GM21423 (cell line): Measurements from ENCODE around the gene SERPINA5.
"Not testable (repeated sequence)": the region's sequence is repeated elsewhere in the genome, so short reads cannot be mapped to it uniquely, and the experiment has no call there.

Experiments
- ATAC-seq: cut with Tn5 transposase; IDR thresholded peaks from one replicate; pipeline ENCODE4 v1.9.1; 2021; ENCODE audit warnings: mild to moderate bottlenecking, moderate library complexity; ENCODE audit not compliant: unreplicated experiment

The SERPINA5 gene

DNA sequence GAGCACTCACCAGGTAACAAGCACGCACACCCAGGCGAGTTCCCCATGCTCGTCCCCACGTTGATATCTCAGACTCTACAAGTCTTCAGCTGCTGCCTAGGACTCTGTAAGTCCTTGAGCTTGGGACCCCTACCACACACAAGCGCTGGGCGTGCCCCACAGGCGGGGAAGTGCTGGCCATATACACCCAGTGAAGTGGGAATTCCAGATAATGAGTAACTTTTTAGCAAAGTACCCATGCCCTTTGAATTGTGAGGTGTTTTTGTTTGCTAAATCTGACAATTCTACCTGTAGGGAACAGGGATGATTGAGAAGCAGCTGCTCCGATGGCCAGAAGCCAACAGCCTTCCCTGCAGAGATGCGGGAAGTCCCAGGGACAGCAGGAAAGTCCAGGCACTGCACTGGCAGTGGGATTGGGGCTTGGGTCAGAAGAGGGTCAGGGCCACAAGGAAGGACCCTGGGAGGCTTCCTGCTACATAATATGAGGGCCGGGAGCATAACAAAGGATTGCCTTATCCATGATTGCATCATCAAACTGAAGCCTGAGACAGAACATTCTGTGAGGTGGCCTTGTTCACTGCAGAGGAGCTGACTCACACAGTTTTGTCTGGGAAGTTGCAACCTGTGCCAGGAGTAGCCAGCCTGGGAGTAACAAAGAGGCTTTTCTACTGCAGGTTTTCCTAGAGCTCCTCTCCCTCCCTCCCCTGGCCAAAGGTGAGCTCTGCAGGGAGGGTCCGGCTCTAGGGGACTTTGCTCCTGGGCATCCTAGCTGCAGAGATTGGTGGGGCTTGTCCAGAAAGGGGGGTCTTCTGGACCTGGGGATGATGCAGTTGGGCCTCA lies 17.8 kb downstream of the SERPINA5 start:
- ATAC-seq, result no peak

DNA sequence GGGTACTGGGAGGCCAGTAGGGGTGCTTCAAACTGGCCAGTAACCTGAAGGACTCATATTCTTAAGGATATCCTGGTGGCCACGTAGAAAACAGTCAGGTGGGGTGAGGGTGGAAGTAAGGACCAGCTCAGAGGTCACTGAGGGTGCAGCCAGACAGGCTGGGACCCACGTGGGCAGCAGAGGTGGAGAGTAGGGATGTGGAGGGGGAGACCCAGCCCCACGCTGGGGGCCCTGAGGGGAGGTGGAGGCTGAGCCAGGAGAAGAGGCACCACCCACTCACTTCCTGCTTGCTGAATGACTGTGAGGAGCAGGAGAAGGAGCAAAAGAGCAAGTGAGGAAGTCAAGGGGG lies 18.4 kb downstream of the SERPINA5 start:
- ATAC-seq, result no peak

DNA sequence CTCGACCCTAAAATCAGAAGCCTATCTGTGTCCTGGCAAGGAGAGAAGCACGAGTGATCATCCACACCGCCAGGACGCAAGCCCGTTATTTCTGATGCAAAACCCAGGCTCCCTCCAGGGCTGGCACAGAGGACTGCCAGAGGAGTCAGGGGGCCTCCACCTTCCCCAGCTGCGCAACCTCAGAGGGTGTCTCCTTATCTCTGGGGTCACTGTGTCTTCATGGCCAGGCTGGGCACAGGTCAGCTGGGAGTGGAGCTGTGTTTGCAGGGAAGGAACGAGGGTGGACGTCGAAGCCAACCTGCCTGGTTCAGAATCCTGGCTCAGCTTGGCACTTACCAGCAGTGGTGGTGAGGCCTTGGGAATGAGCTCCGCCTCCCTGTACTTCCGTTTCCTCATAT lies 18.9 kb downstream of the SERPINA5 start:
- ATAC-seq, result no peak

DNA sequence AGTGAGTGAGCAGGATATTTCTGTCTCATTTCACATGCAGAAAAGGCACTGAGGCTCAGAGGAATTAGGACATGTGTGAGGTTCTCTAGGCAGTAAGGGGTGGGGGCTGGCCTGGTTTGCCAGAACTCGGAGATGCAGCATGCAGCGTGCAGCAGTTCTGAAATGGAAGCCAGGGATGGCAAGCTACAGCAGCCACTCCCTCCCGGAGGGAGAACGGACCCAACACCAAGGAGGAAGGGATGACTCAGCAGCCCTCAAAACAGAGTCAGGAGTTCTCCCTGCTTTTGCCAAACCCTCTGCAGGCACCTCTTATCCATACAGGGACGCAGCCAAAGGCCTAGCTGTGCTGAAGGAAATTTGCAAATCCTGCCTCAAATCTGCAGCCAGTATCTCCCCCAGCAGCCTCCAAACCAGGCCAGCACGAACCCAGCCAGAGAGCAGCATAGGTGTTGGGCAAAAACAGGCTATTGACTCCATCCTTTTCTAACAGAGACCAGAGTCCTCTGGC lies 20.7 kb downstream of the SERPINA5 start:
- no peak for ATAC-seq

DNA sequence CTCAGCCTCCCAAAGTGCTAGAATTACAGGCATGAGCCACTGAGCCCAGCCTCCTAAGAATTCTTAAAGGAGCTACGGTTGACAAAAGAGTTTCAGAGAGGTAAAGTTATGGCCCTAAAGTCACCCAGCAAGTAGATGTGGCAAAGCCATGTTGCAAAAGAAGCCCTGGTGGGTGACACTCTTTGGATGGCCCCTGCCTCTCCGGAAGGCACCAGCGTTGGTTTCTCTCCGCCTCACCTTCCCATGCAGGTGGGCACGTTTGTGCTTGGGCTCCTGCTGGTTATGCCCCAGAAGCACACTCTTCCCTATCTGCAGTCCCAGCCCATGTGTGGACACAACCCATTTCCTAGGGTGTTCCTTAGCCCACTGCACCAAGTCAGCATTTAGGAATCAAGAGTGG lies 21.5 kb downstream of the SERPINA5 start:
- no peak for ATAC-seq

DNA sequence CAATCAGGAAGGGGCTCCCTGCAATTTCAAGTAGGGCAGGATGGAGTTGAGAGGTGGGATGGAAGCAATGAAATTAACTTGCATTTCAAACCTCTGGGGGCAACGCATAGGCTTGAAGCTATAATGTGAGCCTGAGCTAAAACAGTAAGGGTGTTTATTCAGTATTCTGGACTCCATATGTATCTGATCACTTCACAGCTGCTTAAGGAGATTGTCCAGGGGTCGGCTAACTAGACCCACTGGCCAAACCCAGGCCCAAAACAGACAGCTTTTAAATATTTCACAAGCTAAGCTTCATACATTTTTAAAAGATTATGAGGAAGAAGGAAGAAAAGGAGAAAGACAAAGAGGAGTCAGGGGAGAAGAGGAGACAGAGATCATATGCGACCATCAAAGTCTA lies 24.1 kb downstream of the SERPINA5 start:
- ATAC-seq, result no peak

DNA sequence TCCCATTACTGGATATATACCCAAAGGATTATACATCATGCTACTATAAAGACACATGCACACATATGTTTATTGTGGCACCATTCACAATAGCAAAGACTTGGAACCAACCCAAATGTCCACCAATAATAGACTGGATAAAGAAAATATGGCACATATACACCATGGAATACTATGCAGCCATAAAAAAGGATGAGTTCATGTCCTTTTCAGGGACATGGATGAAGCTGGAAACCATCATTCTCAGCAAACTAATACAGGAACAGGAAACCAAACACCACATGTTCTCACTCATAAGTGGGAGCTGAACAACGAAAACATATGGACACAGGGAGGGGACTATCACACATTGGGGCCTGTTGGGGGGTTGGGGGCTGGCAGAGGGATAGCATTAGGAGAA lies 27.7 kb downstream of the SERPINA5 start:
- ATAC-seq, result not testable (repeated sequence)

DNA sequence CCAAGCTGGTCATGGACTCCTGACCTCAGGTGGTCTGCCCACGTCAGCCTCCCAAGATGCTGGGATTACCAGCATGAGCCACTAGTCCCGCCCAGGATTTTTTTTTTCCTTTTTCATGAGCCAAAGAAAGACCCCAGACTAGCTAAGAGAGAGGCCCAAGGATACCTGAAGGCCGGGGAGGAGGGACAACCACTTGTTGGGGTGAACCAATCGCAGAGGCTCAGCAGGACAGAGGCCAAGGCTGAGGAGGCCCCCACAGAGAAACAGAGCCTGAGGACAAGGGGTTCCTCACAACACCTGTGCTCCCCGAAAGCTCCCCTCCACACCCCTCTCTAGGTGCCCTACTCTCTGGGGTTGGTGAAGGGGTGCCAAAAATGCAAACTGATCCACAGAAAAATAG lies 30.0 kb downstream of the SERPINA5 start:
- ATAC-seq, result no peak

DNA sequence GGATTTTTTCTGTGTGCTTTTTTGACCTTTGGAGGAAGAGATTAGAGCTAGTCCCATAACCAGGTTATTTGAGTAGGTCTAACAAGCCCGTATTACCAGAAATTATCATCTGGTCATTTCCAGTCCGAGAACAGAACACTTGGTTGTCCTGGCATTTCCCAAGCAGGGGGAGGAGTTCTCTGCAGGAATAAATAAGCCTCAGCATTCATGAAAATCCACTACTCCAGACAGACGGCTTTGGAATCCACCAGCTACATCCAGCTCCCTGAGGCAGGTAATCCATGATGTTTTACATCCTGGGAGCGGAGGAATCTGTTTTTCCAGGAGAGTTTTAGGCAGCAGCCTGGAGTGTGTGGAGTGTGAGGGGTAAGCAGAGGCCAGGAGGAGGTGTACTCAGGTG lies 30.9 kb downstream of the SERPINA5 start, which contains the start of gene SERPINA3:
TSS of gene SERPINA3 (plus strand) at position 218 of the 400 bp plus-strand sequence. CDS start 2,051 bp downstream, outside the sequence.
- no peak for ATAC-seq

DNA sequence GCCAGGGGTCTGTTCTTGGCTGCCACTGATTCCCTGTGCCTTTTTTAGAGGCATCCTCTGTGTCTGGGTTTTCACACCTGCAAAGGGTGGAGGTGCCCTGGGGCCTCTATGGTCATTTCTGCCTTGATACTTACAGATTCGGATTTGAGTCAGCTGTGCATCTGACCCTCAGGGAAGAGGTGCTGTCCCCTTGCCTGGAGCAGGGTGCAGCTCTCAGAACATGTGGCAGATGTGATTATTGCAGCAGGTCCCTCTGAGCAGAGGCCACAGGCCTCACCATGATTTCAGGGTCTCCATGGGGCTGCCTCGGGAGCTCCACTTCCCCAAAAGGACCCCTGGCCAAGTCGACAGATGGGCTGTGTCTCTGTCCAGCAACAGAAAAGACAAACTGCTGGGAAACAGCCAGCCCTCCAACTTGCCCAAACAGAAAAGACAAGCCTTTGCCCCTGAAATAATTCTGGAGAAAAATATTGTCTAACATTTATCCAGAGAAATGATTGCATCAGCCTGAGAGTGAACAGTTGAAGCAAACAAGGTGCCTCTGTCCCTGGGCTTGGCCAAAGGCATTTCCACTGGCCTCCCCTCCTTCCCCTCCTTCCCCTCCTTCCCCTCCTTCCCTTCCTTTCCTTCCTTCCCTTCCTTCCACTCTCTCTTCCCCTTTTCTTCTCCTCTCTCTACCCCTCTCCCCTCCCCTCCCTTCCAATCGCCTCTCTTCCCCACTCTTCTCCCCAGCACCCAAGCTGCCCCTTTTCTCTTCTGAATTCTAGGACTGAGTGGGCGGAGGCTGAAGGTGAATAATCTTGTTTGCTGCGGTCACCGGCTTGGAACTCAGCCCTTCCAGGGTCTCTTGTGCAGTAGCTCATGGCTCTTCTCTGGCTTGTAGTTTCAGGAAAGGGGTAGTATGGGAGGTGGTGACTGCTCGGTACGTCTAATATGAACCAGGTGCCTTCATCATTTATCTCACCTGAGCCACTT lies 31.6 kb downstream of the SERPINA5 start:
- ATAC-seq, result no peak

DNA sequence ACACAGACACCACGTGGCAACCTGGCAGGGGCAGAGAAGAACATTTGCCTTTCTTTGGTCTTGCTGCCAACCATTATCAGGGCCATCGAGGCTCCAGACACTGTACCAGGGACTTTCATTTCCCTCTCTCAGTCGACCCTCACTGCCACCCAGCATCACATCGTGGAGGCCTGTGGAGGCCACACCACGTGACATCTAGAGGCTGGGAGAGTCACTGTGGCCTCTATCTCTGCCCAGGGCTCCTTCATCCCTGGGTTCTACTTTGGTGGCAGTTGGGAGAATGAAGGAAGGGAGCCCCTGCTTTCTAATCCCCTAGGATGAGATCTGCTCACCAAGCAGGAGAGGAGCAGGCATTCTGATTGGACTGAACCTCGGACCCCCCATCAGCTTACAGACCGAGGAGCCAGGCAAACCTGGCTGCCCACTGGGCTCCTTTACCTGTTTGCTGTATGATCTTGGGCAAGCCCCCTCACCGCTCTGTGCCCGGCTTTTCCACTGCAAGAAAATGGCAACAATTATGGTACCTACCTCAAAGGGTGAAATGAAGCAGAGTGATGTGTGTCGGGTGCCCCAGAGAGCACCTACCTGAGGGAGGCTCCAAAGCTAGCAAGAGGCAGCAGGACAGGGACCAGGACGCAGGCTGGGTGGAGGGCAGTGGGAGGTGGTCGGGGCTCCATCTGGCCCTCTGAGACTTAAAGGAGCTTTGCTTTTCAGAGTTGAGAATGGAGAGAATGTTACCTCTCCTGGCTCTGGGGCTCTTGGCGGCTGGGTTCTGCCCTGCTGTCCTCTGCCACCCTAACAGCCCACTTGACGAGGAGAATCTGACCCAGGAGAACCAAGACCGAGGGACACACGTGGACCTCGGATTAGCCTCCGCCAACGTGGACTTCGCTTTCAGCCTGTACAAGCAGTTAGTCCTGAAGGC lies 32.8 kb downstream of the SERPINA5 start:
- ATAC-seq, result no peak

DNA sequence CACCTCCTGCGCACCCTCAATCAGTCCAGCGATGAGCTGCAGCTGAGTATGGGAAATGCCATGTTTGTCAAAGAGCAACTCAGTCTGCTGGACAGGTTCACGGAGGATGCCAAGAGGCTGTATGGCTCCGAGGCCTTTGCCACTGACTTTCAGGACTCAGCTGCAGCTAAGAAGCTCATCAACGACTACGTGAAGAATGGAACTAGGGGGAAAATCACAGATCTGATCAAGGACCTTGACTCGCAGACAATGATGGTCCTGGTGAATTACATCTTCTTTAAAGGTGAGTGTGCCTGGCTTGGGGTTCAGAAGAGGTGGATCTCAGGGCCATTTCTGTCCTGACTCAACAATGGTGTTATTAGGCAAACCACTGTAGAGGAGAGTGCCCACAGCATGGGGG lies 33.6 kb downstream of the SERPINA5 start:
- ATAC-seq, result no peak

DNA sequence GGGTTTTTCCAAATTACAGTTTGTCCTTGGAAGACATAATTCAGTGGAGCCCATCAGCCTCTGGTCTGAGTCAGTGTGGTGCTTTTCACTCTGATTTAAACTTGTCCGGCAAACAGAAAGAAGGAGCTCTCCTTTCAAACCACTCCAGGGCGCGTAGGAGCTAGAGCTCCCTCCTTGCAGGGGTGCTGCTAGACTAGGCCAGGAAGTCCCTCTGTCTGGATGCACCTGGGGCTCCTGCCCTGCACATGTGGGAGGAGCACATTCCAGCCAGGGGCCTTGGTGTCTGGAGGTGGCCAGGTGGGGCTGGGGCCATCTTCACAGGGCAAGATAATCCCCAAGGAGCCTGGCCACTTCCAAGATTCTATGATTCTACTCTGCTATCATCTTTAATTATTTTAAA lies 34.0 kb downstream of the SERPINA5 start:
- ATAC-seq, result no peak

DNA sequence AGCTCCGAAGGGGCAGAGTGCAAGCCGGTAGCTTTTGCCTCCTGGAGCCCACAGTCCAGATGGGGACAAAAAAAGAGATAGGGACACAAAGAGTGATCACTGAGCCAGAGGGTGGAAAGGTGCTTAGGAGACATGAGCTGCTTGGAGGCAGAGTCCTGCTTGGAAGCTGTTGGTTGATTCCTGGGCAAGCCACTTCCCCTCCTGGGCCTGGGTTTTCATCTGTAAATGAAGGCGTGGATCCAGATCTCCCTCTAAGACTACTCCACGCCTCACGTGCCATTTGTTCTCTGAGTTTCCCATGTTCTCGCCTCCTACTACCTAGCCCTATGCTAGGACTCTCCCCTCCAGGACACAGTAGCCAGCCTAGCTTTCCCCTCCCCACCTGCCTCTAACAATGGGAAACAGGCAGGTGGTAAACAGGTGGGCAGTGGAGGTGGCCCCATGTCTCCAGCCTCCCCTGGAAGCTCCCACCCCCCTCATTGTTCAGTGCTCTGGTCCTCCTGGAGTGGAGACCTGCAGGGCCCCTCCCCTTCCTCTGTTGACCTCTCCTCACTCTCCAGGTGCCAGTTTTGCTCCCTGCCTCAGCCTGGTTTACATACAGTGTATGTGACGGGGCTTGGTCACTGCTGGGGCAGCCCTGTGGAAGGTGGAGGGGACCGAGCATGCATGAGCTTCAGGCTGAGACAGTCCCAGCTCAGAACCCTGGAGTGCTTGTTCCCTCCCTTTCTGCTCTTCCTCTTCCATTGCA lies 34.8 kb downstream of the SERPINA5 start:
- ATAC-seq, result no peak

DNA sequence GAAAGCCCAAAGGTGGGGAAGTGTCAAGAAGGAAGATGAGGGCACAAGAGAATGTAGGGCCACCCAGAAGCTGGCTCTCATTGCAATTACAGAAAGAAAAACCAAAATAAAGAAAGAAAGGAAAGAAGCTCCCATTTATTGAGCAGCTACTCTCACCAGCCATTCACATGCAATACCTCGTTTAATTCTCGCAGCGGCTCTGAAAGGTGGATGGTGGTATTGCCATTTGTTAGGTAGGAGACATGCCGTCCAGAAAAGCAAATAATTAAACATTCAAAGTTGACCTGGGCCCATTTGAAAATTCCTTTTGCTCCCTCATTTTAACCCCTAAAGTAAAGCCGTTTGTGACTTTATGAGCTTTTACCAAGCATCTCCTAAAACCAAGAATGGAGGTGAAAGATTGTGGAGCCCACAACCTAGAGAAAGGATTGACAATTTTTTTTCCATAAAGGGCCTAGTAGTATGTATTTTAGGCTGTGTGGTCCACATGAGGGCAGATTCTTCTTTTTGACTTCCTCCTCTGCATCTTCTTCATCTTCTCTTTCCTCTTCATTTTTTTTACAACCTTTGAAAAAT lies 36.2 kb downstream of the SERPINA5 start:
- no peak for ATAC-seq

DNA sequence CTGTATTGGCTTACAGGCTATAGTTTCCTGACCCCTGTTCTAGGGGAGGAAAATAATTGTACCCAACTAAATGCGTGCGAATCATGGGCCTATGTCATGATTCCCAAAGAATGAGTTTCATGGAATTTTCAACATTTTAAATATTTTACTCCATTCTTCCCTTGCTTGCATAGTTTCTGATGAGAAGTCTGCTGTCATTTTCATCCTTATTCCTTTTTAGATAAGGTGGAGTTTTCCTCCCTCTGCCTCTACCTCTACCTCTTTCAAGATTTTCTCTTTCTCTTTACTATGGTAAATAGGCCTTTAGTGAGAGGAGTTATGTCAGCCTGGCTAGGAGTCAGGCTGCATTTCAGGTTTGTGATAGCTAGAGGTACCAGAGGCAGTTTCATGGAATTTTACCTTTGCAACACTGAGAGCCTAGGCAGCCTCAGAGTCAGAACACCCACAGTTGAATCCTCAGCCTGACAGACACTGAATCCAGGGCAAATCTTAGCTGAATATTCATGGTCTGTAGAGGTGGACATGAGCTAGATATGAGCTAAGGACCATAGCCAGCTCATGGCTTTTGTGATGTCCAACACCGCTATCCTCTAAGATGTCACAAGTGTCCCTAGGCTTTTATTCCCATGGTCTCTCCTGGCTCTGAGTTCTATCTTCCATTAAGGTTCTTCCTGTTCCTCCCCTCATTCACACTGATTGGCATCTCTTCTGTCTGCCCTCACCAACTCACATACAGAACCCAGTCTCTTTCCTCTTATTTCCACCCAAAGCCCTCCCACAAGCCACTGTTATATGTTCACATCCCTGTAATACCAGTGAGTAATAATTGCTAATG lies 37.0 kb downstream of the SERPINA5 start:
- ATAC-seq, result no peak

DNA sequence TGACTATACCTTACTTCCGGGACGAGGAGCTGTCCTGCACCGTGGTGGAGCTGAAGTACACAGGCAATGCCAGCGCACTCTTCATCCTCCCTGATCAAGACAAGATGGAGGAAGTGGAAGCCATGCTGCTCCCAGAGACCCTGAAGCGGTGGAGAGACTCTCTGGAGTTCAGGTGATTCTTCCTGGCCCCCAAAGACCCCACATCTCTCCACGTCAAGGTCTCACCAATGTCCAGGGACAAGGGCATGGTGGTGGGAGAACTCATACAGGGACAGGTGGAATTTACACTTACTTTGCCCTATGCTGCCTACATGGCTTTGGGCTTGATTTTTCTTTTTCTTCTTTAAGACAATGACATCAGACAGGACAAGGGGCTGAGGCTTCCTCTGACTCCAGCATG lies 38.1 kb downstream of the SERPINA5 start:
- no peak for ATAC-seq

DNA sequence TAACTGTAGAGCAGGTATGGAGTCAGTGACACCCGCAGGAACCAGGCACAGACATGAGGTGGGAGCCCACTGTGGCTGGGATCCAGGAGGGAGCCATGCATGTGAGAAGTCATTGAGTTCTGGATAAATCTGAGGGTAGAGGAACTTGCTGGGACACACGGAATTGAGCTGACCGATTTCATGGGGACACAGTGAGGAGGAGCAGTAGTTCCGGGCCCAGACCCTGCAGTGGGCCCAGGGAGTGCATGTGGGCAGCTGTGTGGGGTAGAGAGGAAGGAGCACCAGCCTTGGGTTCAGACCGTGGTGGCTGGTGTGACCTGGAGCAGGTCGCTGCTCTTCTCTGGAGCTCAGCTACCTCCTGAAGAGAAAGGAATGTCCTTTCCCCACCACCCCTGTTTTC lies 39.4 kb downstream of the SERPINA5 start:
- ATAC-seq, result no peak
